ENCODE measurements around the gene NAV1.

The NAV1 gene

DNA sequence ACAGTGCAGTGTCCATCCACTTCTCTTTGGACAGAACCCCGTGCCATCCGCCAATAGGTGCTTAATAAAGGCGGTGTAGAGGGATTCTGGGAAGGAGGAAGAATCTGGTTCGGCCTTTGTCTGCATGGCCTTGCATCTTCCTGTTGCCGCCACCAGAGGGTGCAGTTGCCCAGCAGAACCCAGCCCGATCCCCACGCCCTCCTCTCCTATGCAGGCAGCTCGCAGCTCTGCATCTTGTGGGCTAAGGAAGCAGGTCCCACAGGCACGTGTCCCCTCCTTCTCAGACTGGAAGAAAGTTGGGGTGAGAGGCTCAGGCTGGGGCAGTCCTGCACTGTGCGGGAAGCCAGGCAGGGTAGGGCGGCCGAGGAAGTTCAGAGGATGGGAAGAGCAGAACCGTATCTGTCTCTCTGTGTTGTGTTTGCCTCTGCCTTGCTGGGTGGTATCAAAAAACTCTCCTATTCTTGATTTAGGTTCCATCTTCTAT, 20.8 kb downstream of the NAV1 start:
- Histone ChIP-seq H3K79me1 (replicated peaks; ENCODE audit: low read length, poor library complexity, severe bottlenecking) (peaks cover 25% of the 10 kb centered on the region), H2AFZ (ENCODE audit: low read depth, low read length) (no peak overlapping the region), H3K4me1 (ENCODE audit: control insufficient read depth, insufficient read depth, low read depth, low read length) (peaks cover 35% of the 10 kb centered on the region), H3K23ac (ENCODE audit: low read length in 2 of 2) (peak overlapping the region in 1 of 2 experiments; percentile 52), H3K9ac (ENCODE audit: low read length) (peak overlapping the region; percentile 81), H3K9me3 (ENCODE audit: control insufficient read depth, low read length) (no peaks in the 10 kb centered on the region), H3K4ac (ENCODE audit: low read depth in 1 of 2, low read length in 2 of 2) (peak overlapping the region; percentile 75 to 94), H2BK5ac (ENCODE audit: low read depth, low read length, poor library complexity, severe bottlenecking) (no peak overlapping the region), H3K36me3 (ENCODE audit: control insufficient read depth in 1 of 2, insufficient read depth in 2 of 2, low read depth in 1 of 2, low read length in 2 of 2) (peaks cover 0 to 2% of the 10 kb centered on the region in 2 experiments), H2BK120ac (ENCODE audit: low read depth, low read length) (peak overlapping the region; percentile 80), H2BK15ac (ENCODE audit: low read depth, poor library complexity, severe bottlenecking) (peak overlapping the region; percentile 55), H3K4me3 (ENCODE audit: insufficient read depth in 1 of 2, low read depth in 1 of 2, low read length in 2 of 2) (peak overlapping the region in 1 of 2 experiments; percentile 14), H3K27me3 (ENCODE audit: control insufficient read depth in 1 of 2, insufficient read depth in 1 of 2, low read length in 2 of 2) (no peaks in the 10 kb centered on the region), H2AK5ac (ENCODE audit: low read length, severe bottlenecking) (no peak overlapping the region), H3K4me2 (ENCODE audit: low read length, poor library complexity, severe bottlenecking) (no peak overlapping the region), H2BK12ac (ENCODE audit: low read length in 2 of 2) (peak overlapping the region; percentile 99 to 100), H4K91ac (ENCODE audit: low read length) (peak overlapping the region; percentile 85), H3K27ac (ENCODE audit: low read length, poor library complexity, severe bottlenecking) (no peak overlapping the region), H3K18ac (ENCODE audit: low read depth in 1 of 2, low read length in 2 of 2) (peak overlapping the region; percentile 81 to 96), H4K8ac (ENCODE audit: low read length) (peak overlapping the region; percentile 84), H3K14ac (ENCODE audit: low read length in 2 of 2) (peak overlapping the region in 1 of 2 experiments; percentile 23)
- peak; percentile 85 for DNase-seq
- 3% methylated on average over 9 of the region's 13 CpGs for WGBS

GRCh38 chr1:201560328-201561194, 21.6 kb downstream of the NAV1 start:
- Histone ChIP-seq H2BK120ac (ENCODE audit: low read depth, low read length) (peak overlapping the region; percentile 80), H2BK5ac (ENCODE audit: low read depth, low read length, poor library complexity, severe bottlenecking) (no peak overlapping the region), H3K18ac (ENCODE audit: low read depth in 1 of 2, low read length in 2 of 2) (peak overlapping the region; percentile 68 to 82), H3K36me3 (ENCODE audit: control insufficient read depth in 1 of 2, insufficient read depth in 2 of 2, low read depth in 1 of 2, low read length in 2 of 2) (peaks cover 0 to 4% of the 10 kb centered on the region in 2 experiments), H4K91ac (ENCODE audit: low read length) (peak overlapping the region; percentile 95), H3K79me1 (replicated peaks; ENCODE audit: low read length, poor library complexity, severe bottlenecking) (peaks cover 21% of the 10 kb centered on the region), H3K27me3 (ENCODE audit: control insufficient read depth in 1 of 2, insufficient read depth in 1 of 2, low read length in 2 of 2) (no peaks in the 10 kb centered on the region), H3K9ac (ENCODE audit: low read length) (peak overlapping the region; percentile 81), H3K27ac (ENCODE audit: low read length, poor library complexity, severe bottlenecking) (no peak overlapping the region), H3K9me3 (ENCODE audit: control insufficient read depth, low read length) (no peaks in the 10 kb centered on the region), H3K4me2 (ENCODE audit: low read length, poor library complexity, severe bottlenecking) (no peak overlapping the region), H2AK5ac (ENCODE audit: low read length, severe bottlenecking) (peak overlapping the region; percentile 23), H3K14ac (ENCODE audit: low read length in 2 of 2) (peak overlapping the region in 1 of 2 experiments; percentile 12), H4K8ac (ENCODE audit: low read length) (peak overlapping the region; percentile 70), H2BK15ac (ENCODE audit: low read depth, poor library complexity, severe bottlenecking) (peak overlapping the region; percentile 78), H2AFZ (ENCODE audit: low read depth, low read length) (no peak overlapping the region), H3K4me3 (ENCODE audit: insufficient read depth in 1 of 2, low read depth in 1 of 2, low read length in 2 of 2) (peak overlapping the region in 1 of 2 experiments; percentile 14), H2BK12ac (ENCODE audit: low read length in 2 of 2) (peak overlapping the region; percentile 69 to 100), H3K4ac (ENCODE audit: low read depth in 1 of 2, low read length in 2 of 2) (peak overlapping the region; percentile 71 to 95), H3K4me1 (ENCODE audit: control insufficient read depth, insufficient read depth, low read depth, low read length) (peaks cover 35% of the 10 kb centered on the region), H3K23ac (ENCODE audit: low read length in 2 of 2) (no peak overlapping the region)
- whole genome bisulfite sequencing, result 94% methylated on average over 9 of the region's 9 CpGs
- no peak for DNase-seq

DNA sequence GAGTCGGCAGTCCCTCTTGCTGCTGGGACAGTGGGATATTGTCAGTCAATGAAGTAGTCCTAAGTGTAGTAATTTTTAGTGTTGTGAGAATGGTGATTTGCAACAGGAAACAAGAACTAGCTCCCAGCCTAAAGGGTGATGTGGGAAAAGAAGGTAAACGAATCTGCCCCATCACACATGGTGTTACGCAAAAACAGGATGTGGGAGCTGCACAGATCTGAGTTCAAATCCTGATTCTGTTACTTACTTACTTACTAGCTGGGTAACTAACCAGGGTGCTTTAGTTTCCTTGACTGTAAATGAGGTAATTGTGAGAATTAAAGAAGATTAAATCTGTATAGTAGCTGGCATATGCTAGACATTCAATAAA, 22.3 kb downstream of the NAV1 start:
- Histone ChIP-seq H3K23ac (ENCODE audit: low read length in 2 of 2) (no peak overlapping the region), H4K91ac (ENCODE audit: low read length) (peak overlapping the region; percentile 95), H2AFZ (ENCODE audit: low read depth, low read length) (no peak overlapping the region), H3K9ac (ENCODE audit: low read length) (peak overlapping the region; percentile 81), H2BK5ac (ENCODE audit: low read depth, low read length, poor library complexity, severe bottlenecking) (no peak overlapping the region), H3K79me1 (replicated peaks; ENCODE audit: low read length, poor library complexity, severe bottlenecking) (peaks cover 24% of the 10 kb centered on the region), H3K27ac (ENCODE audit: low read length, poor library complexity, severe bottlenecking) (no peak overlapping the region), H2BK120ac (ENCODE audit: low read depth, low read length) (peak overlapping the region; percentile 80), H3K4me2 (ENCODE audit: low read length, poor library complexity, severe bottlenecking) (no peak overlapping the region), H2BK12ac (ENCODE audit: low read length in 2 of 2) (peak overlapping the region; percentile 69 to 100), H3K9me3 (ENCODE audit: control insufficient read depth, low read length) (no peaks in the 10 kb centered on the region), H3K18ac (ENCODE audit: low read depth in 1 of 2, low read length in 2 of 2) (peak overlapping the region; percentile 68 to 82), H4K8ac (ENCODE audit: low read length) (peak overlapping the region; percentile 52), H3K4me1 (ENCODE audit: control insufficient read depth, insufficient read depth, low read depth, low read length) (peaks cover 35% of the 10 kb centered on the region), H3K36me3 (ENCODE audit: control insufficient read depth in 1 of 2, insufficient read depth in 2 of 2, low read depth in 1 of 2, low read length in 2 of 2) (peaks cover 0 to 4% of the 10 kb centered on the region in 2 experiments), H3K4me3 (ENCODE audit: insufficient read depth in 1 of 2, low read depth in 1 of 2, low read length in 2 of 2) (no peak overlapping the region), H2AK5ac (ENCODE audit: low read length, severe bottlenecking) (peak overlapping the region; percentile 11), H3K14ac (ENCODE audit: low read length in 2 of 2) (no peak overlapping the region), H3K4ac (ENCODE audit: low read depth in 1 of 2, low read length in 2 of 2) (peak overlapping the region; percentile 71 to 95), H2BK15ac (ENCODE audit: low read depth, poor library complexity, severe bottlenecking) (no peak overlapping the region), H3K27me3 (ENCODE audit: control insufficient read depth in 1 of 2, insufficient read depth in 1 of 2, low read length in 2 of 2) (no peaks in the 10 kb centered on the region)
- no peak for DNase-seq
- WGBS, result 65% methylated on average over 3 of the region's 3 CpGs

DNA sequence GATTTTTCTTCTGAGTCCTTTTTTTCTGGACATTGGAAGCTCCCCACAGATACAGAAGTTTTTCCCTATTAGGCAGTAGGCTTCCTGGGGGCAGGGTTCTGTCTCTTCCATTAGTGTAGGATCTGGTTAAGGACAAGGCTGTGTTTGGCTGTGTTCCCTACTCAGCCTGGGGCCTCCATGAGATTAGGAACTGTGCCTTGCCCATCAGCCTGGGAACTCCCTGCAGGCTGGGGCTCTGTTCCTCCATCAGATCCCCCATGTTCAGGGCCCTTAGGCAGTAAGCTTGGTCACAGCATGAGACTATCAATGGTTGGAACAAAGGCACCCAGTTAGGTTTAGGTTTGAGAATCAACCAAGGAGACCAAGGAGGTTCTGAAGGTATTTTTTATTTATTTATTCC, 22.7 kb downstream of the NAV1 start:
- H3K9ac ChIP-seq (ENCODE audit: low read length), result peak overlapping the region; percentile 81
- H3K23ac ChIP-seq (ENCODE audit: low read length in 2 of 2), result no peak overlapping the region
- no peak overlapping the region for H4K8ac ChIP-seq (ENCODE audit: low read length)
- H3K9me3 ChIP-seq (ENCODE audit: control insufficient read depth, low read length), result no peaks in the 10 kb centered on the region
- H2AK5ac ChIP-seq (ENCODE audit: low read length, severe bottlenecking), result peak overlapping the region; percentile 0
- H3K4me2 ChIP-seq (ENCODE audit: low read length, poor library complexity, severe bottlenecking), result no peak overlapping the region
- peak overlapping the region; percentile 19 to 51 for H3K4ac ChIP-seq (ENCODE audit: low read depth in 1 of 2, low read length in 2 of 2)
- no peak for DNase-seq
- H2BK15ac ChIP-seq (ENCODE audit: low read depth, poor library complexity, severe bottlenecking), result no peak overlapping the region
- H2BK5ac ChIP-seq (ENCODE audit: low read depth, low read length, poor library complexity, severe bottlenecking), result no peak overlapping the region
- peaks cover 26% of the 10 kb centered on the region for H3K79me1 ChIP-seq (replicated peaks; ENCODE audit: low read length, poor library complexity, severe bottlenecking)
- H3K27ac ChIP-seq (ENCODE audit: low read length, poor library complexity, severe bottlenecking), result peak overlapping the region; percentile 80
- H3K18ac ChIP-seq (ENCODE audit: low read depth in 1 of 2, low read length in 2 of 2), result peak overlapping the region; percentile 12 to 79
- H3K14ac ChIP-seq (ENCODE audit: low read length in 2 of 2), result peak overlapping the region in 1 of 2 experiments; percentile 19
- H4K91ac ChIP-seq (ENCODE audit: low read length), result peak overlapping the region; percentile 30
- H3K27me3 ChIP-seq (ENCODE audit: control insufficient read depth in 1 of 2, insufficient read depth in 1 of 2, low read length in 2 of 2), result no peaks in the 10 kb centered on the region
- H3K4me3 ChIP-seq (ENCODE audit: insufficient read depth in 1 of 2, low read depth in 1 of 2, low read length in 2 of 2), result no peak overlapping the region
- peaks cover 32% of the 10 kb centered on the region for H3K4me1 ChIP-seq (ENCODE audit: control insufficient read depth, insufficient read depth, low read depth, low read length)
- H2BK12ac ChIP-seq (ENCODE audit: low read length in 2 of 2), result peak overlapping the region; percentile 7 to 75
- peaks cover 0 to 4% of the 10 kb centered on the region in 2 experiments for H3K36me3 ChIP-seq (ENCODE audit: control insufficient read depth in 1 of 2, insufficient read depth in 2 of 2, low read depth in 1 of 2, low read length in 2 of 2)
- H2BK120ac ChIP-seq (ENCODE audit: low read depth, low read length), result peak overlapping the region; percentile 11
- no peak overlapping the region for H2AFZ ChIP-seq (ENCODE audit: low read depth, low read length)

Data from mesenchymal stem cell (in vitro differentiated cells and primary cell).